ENCODE results near the gene ZGRF1.

GRCh38 chr4:112520598-112521122 is 116.0 kb downstream of the ZGRF1 start:
- TF ChIP-seq RAD21 (IDR thresholded peaks at IDR 0.05; ENCODE audit: low read depth) (no peak), JUND (IDR thresholded peaks at IDR 0.05) (no peak), ATF3 (IDR thresholded peaks at IDR 0.05) (no peak), CTCF (IDR thresholded peaks at IDR 0.05 in 2 of 3, conservative IDR thresholded peaks at IDR 0.05 in 1 of 3; ENCODE audit: borderline replicate concordance in 1 of 3, insufficient read depth in 1 of 3, low read depth in 2 of 3, low read length in 2 of 3) (no peak), POLR2A (IDR thresholded peaks at IDR 0.05; ENCODE audit: borderline replicate concordance, extremely low read depth, insufficient read depth, insufficient read length) (no peak), YY1 (IDR thresholded peaks at IDR 0.05; ENCODE audit: extremely low read depth, insufficient replicate concordance, low read depth, low read length) (no peak), REST (IDR thresholded peaks at IDR 0.05; ENCODE audit: low read depth) (no peak), ZNF274 (IDR thresholded peaks at IDR 0.05; ENCODE audit: low read depth, low read length) (no peak), EZH2 (IDR thresholded peaks at IDR 0.05) (no peak)

Data from HCT116 (cell line).